ENCODE measurements around the gene MYL11. TPM values are rescaled to one million over a fixed set of nuclear protein-coding genes. Genes with fewer than 3 reads are reported as not detected.

The MYL11 gene
- total RNA-seq, 4 donors from 2014 or later = 6.3 TPM; not detected in 3

DNA sequence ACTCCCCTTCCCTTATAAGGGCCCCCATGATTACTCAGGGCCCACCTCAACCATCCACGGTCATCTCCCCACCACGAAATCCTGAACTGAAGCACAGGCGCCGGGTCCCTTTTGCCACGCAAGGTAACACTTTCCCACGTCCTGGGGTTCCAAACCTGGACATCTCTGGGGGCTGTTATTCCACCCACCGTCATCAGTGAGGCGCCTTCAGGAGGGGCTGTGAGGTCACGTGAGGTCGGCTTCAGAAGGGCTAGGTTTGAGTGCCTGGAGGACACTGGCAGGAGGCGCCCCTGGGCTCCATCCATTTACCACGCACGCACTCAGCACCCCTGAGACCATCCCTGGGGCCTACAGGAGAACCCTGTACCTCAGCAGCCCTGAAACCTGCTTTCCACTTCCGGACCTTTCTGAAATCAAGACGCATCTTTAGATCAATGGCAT, 23.6 kb upstream of the MYL11 start:
- WGBS, 2 donors (ENCODE audit: low coverage in 1 of 2) = 86% methylated on average over 15 of the region's 15 CpGs; no CpG with 5 or more reads in 1 of the 2 donors
- Histone ChIP-seq H3K36me3 (peaks cover 0 to 21% (median 10%) of the 10 kb centered on the region in 4 donors), H3K9me3 (no peaks in the 10 kb centered on the region), H3K27ac (peak overlapping the region in 2 of 4 donors; percentile 43 to 98), H3K4me3 (no peak overlapping the region), H3K4me1 (peaks cover 20 to 38% (median 25%) of the 10 kb centered on the region in 4 donors), H3K27me3 (no peaks in the 10 kb centered on the region)
- DNase-seq = no peak
- TF ChIP-seq POLR2AphosphoS5 (IDR thresholded peaks at IDR 0.05) (no peak), EP300 (IDR thresholded peaks at IDR 0.05; ENCODE audit: low read depth) (no peak)
- in situ Hi-C loops (cut with MboI; ENCODE audit: low pct_ligation_motif_present in 1 of 4, low pct_unique_long_range_greater_than_20kb in 1 of 4, low sequenced_read_pairs in 3 of 4) (no loop called here), intact Hi-C loops (cut with DNase I; ENCODE audit: low total_unique reads) (loop anchor here (5.0 kb wide), 1 partner anchor 1204 kb away; no protein-coding TSS in a partner anchor)

DNA sequence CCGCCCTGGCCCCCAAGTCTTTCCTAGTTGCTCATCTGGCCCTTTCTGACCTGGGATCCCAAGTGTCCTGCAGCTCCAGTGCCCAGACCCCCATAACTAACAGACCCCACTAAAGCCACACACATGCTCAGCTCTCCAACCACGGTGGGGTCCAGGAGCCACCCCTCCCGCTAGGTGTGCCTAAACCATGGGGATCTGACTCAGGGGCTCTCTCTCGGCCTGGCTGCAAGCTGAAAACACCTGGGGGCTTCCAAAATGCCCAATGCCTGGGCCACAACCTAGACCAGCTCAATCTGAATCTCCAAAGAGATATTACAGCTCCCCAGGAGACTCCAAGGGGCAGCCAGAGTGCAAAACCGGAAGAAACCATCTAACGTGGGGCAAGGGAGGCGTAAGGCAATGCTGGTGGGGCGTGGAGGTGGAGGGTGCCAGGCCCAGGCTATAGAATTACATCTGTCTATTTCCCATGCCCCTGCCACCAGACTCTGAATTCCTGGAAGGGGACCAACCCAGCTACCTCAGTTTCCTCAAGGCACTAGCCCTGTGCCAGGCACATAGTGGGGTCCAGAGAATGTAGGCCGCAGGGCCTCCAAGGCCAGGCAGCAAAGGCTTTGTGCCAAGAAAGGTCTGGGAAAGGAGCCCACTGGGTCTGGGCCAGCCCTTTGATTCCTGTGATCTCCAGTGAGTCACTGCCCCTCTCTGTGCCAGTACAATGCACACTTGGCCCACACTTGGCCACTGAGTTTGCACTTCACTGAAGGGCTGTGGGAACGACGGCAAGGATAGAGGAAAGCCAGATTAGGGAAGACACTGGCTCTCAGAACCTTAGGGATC, 22.8 kb upstream of the MYL11 start:
- in situ Hi-C loops (cut with MboI; ENCODE audit: low pct_ligation_motif_present in 1 of 4, low pct_unique_long_range_greater_than_20kb in 1 of 4, low sequenced_read_pairs in 3 of 4) = no loop called here
- H3K27ac ChIP-seq = peak overlapping the region; percentile 64 to 99 (median 96)
- intact Hi-C loops (cut with DNase I; ENCODE audit: low total_unique reads) = loop anchor here (5.0 kb wide), 1 partner anchor 1205 kb away; no protein-coding TSS in a partner anchor

DNA sequence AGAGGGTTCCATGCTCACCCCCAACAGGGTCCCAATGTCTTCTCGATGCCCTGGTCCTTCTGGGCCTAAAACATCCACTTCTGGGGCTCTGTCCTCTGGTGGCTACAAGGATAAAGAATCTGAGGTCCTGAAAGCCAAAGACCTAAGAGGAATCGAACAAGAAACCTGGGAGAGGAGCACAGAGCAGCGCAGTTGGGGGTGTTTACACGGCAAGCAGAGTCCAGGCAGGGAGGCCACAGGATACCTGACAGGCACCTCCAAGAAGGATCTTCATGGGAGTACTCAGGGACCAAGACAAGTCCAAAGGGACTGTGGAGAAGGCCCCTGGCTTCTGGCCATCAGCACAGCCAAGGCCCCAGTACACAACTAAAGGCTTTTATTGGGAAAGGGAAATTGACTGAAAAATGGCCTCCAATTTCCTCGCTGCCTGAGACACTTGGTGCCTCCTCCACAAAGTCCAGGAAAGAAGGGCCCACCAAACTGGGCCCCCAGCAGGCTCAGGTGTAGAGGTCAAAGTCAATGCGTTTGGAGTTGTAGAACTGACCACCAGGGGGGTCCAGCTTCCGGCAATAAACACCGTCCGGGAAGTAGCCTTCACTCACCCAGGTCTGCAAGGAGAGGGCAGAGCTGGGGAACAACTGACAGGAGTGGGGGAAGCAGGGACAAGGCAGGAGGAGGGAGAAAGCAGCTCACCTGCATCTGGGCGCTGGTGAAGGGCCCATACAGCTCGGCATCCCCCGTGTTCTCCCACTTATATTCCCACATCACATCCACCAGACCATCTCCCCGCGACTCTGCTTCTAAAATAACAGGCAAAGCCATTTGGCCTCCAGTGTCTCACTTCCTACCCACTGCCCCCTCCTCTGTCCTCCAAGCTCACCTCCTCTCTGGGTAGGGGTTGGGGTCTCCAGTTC, 21.9 kb upstream of the MYL11 start:
- Histone ChIP-seq H3K4me1 (peaks cover 28 to 49% (median 32%) of the 10 kb centered on the region in 4 donors), H3K36me3 (peaks cover 0 to 21% (median 10%) of the 10 kb centered on the region in 4 donors), H3K27me3 (no peaks in the 10 kb centered on the region), H3K4me3 (no peak overlapping the region), H3K9me3 (no peaks in the 10 kb centered on the region), H3K27ac (peak overlapping the region; percentile 64 to 99 (median 96))
- peak; percentile 7 for DNase-seq
- TF ChIP-seq EP300 (IDR thresholded peaks at IDR 0.05; ENCODE audit: low read depth) = no peak
- TF ChIP-seq POLR2AphosphoS5 (IDR thresholded peaks at IDR 0.05) = no peak
- TF ChIP-seq, protein P1, sequence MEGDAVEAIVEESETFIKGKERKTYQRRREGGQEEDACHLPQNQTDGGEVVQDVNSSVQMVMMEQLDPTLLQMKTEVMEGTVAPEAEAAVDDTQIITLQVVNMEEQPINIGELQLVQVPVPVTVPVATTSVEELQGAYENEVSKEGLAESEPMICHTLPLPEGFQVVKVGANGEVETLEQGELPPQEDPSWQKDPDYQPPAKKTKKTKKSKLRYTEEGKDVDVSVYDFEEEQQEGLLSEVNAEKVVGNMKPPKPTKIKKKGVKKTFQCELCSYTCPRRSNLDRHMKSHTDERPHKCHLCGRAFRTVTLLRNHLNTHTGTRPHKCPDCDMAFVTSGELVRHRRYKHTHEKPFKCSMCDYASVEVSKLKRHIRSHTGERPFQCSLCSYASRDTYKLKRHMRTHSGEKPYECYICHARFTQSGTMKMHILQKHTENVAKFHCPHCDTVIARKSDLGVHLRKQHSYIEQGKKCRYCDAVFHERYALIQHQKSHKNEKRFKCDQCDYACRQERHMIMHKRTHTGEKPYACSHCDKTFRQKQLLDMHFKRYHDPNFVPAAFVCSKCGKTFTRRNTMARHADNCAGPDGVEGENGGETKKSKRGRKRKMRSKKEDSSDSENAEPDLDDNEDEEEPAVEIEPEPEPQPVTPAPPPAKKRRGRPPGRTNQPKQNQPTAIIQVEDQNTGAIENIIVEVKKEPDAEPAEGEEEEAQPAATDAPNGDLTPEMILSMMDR (IDR thresholded peaks at IDR 0.05) = no peak
- TF ChIP-seq POLR2A (IDR thresholded peaks at IDR 0.05) = no peak
- intact Hi-C loops (cut with DNase I; ENCODE audit: low total_unique reads) (loop anchor here (5.0 kb wide), 1 partner anchor 1205 kb away; no protein-coding TSS in a partner anchor), in situ Hi-C loops (cut with MboI; ENCODE audit: low pct_ligation_motif_present in 1 of 4, low pct_unique_long_range_greater_than_20kb in 1 of 4, low sequenced_read_pairs in 3 of 4) (no loop called here)
- 89 to 100% methylated on average over 1 to 14 of the region's 14 CpGs for WGBS, 2 donors (ENCODE audit: low coverage in 1 of 2)

More for the DNA sequence above, 22.8 kb upstream of the MYL11 start:
- Histone ChIP-seq H3K9me3 (no peaks in the 10 kb centered on the region), H3K4me3 (no peak overlapping the region), H3K36me3 (peaks cover 0 to 21% (median 10%) of the 10 kb centered on the region in 4 donors), H3K27me3 (no peaks in the 10 kb centered on the region), H3K4me1 (peaks cover 28 to 46% (median 32%) of the 10 kb centered on the region in 4 donors)
- whole genome bisulfite sequencing, 2 donors (ENCODE audit: low coverage in 1 of 2) = 74% methylated on average over 11 of the region's 11 CpGs; no CpG with 5 or more reads in 1 of the 2 donors
- DNase-seq = peak; percentile 61
- no peak for TF ChIP-seq POLR2A (IDR thresholded peaks at IDR 0.05)
- TF ChIP-seq, protein P1 (IDR thresholded peaks at IDR 0.05) = no peak
- TF ChIP-seq EP300 (IDR thresholded peaks at IDR 0.05; ENCODE audit: low read depth) = no peak
- peak; percentile 29 to 69 (median 68) for TF ChIP-seq POLR2AphosphoS5 (IDR thresholded peaks at IDR 0.05)

DNA sequence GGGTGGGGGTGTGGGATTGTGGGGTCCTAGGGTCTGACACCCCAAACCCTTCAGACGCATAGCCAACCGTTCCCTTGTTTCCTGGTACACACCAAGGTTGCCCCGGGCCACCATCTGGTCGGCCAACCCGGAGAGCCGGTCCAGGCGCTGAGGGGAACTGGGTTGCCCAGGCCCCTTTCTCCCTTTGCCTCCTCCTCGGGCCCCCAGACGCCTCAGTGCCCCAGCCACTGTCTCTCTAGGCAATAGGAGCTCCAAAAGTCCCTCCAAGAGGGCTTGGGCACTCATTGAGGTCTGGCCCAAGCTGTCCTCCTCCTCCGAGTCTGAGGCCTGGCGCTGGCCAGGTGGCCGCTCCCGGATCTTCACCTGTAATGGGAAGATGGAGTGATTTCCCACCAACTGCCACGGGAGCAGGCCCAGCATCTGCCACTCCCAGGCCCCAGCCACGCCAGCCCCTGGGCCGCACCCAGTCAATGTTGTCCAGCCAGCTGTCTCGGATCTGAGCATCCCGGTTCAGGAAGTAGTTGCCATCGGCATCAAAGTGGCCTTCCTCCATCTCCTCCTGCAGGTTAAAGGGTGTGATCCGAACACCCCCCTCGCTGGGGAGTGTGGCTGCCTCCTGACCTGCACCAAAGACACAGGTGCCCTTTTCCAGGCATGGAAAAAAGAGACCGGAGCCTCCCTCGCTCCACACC, 21.0 kb upstream of the MYL11 start:
- Histone ChIP-seq H3K9me3 (no peaks in the 10 kb centered on the region), H3K4me1 (peaks cover 28 to 49% (median 32%) of the 10 kb centered on the region in 4 donors), H3K36me3 (peaks cover 0 to 27% (median 10%) of the 10 kb centered on the region in 4 donors), H3K4me3 (peak overlapping the region in 2 of 4 donors; percentile 83 to 90), H3K27me3 (no peaks in the 10 kb centered on the region), H3K27ac (peak overlapping the region; percentile 88 to 99 (median 96))
- peak; percentile 15 for DNase-seq
- TF ChIP-seq, protein P1 (IDR thresholded peaks at IDR 0.05) = no peak
- TF ChIP-seq POLR2A (IDR thresholded peaks at IDR 0.05) (no peak), POLR2AphosphoS5 (IDR thresholded peaks at IDR 0.05) (no peak), EP300 (IDR thresholded peaks at IDR 0.05; ENCODE audit: low read depth) (no peak)
- in situ Hi-C loops (cut with MboI; ENCODE audit: low pct_ligation_motif_present in 1 of 4, low pct_unique_long_range_greater_than_20kb in 1 of 4, low sequenced_read_pairs in 3 of 4) = no loop called here
- intact Hi-C loops (cut with DNase I; ENCODE audit: low total_unique reads) = loop anchor here (2.0 to 5.0 kb wide), 2 partner anchors 47 to 1206 kb away; no protein-coding TSS in a partner anchor
- 62 to 76% methylated on average over 2 to 18 of the region's 23 CpGs for WGBS, 2 donors (ENCODE audit: low coverage in 1 of 2)
